DMS153 (cell line): ENCODE measurements around the gene RASSF10.

ENCODE experiments used
- DNase-seq: peaks from one replicate; lab custom pipeline; 2025; lab: John Stamatoyannopoulos, UW

RASSF10 gene

DNA sequence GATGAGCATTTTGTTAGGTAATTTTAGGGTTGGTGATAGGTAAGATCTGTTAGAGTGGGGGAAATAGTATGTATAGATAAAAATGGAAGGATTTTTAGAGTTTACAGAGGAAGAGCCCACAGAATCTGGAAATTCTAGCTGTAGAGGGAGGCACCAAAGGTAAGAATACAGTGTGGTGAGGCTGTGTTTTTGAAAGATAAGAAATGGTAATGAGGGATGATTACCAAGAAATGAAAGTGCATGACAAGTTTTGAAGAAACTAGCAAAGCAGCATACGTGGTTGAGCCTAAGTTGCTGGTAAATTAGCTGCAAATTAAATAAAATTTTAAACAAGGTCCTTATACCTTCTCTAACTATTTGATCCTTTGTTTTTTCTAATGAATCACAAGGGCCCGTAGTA, 14.6 kb upstream of the RASSF10 start:
- DNase-seq = no peak

DNA sequence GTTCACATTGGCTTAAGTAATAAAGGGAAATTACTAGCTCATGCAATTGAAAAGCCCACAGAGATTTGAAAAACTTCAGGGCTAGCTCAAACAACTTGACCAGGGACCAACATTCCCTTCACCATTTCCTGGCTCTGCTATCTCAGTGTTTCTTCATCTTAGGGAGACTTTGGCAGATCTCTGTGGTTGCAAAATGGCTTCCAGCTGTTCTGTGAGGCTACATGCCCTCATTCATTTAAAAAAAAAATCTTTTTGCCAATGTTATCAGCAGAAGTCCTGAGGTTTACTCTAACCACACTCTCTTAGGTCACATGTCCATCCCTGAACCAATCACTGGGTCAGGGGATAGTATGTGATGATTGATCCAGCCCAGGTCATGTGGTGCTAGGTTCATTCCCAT, 13.9 kb upstream of the RASSF10 start:
- no peak for DNase-seq

DNA sequence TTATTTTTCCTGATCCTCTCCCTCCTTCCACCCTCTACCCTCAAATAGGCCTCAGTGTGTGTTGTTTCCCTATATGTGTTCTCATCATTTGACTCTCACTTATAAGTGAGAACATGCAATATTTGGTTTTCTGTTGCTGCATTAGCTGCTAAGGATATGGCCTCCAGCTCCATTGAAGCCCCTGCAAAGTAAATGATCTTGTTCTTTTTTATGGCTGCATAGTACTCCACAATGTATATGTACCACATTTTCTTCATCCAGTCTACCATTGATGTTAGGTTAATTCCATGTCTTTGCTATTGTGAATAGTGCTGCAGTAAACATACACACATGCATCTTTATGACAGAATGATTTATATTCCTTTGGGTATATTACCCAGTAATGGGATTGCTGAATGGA, 13.3 kb upstream of the RASSF10 start:
- no peak for DNase-seq

DNA sequence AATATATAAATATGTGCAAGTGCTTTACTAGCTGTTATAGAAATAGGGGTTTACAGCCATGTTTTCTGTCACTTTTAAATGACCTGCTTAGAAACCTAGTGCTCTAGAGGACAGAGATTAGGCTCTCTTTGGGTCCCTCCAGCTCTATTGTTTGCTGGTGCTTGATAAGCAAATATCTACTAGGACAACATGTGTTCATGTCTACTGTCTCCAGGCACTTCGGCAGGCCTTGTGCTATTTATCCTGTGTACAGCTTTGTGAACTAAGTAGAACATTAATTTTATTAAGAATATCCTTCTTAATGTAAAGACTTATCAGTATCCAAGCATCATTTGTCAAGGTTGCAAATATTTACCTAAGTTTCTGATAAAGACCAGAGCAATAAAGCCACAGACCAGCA, 11.9 kb upstream of the RASSF10 start:
- no peak for DNase-seq

DNA sequence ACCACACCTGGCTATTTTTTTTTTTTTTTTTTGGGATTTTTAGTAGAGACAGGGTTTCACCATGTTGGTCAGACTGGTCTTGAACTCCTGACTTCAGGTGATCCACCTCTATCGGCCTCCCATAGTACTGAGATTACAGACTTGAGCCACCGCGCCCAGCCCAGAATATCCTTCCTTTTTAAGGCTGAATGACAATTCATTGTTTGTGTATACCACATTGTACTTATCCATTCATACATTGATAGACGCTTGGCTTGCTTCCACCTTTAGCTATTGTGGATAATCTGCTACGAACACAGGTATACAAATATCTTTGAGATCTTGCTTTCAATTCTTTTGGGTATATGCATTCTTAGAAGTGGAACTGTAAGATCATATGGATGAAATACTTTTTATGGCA, 10.8 kb upstream of the RASSF10 start:
- no peak for DNase-seq

DNA sequence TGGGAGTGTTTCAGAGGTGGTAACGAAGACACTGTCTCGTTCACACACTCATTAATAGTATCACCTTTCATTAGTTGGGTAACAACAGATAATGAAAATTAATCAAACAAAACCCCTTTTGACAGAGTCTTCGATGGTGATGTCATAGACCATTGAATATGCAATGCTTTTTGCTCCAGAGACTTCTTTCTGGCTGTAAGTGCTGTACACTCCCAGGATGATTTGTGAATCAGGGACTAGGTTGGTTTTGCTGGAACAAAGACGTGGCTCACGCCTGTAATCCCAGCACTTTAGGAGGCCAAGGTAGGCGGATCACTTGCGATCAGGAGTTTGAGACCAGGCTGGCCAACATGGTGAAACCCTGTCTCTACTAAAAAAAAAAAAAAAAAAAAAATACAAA, 9.5 kb upstream of the RASSF10 start:
- no peak for DNase-seq

DNA sequence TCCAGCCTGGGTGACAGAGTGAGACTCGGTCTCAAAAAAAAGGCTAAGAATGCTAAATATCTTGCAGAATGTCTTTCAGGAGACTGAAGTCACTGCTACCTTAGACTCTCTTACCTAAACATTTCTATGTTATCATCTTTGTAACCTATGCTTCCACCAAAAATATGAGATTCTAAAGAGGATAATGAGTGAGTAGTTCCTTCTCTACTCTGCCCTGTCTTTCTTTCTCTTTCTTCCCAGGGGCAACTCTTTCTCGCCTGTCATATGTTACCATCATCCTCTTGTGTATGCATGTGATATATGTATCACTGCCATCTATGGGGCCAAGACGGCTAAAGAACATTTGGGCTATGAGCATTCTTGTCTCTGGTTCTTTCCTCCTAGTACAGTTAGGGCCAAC, 9.0 kb upstream of the RASSF10 start:
- no peak for DNase-seq

DNA sequence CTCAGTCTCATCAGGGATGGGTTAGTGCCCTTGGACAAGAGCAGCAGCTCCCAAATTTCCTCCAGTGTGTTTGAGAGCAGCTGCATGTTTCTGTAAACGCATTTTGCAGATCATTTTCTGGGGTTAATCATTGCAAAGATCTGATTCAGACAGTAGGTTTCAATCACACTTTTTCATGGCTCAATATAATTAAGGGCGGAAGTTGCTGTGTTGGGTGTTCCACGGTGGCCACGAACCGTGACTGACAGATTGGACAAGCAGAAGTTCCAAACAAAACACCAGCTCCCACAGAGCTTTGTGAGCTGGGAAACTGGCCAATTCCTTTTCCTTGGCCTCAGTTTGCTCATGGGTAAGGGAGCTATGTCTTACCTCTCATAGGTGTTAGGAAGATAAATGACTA, 8.4 kb upstream of the RASSF10 start:
- DNase-seq = no peak

DNA sequence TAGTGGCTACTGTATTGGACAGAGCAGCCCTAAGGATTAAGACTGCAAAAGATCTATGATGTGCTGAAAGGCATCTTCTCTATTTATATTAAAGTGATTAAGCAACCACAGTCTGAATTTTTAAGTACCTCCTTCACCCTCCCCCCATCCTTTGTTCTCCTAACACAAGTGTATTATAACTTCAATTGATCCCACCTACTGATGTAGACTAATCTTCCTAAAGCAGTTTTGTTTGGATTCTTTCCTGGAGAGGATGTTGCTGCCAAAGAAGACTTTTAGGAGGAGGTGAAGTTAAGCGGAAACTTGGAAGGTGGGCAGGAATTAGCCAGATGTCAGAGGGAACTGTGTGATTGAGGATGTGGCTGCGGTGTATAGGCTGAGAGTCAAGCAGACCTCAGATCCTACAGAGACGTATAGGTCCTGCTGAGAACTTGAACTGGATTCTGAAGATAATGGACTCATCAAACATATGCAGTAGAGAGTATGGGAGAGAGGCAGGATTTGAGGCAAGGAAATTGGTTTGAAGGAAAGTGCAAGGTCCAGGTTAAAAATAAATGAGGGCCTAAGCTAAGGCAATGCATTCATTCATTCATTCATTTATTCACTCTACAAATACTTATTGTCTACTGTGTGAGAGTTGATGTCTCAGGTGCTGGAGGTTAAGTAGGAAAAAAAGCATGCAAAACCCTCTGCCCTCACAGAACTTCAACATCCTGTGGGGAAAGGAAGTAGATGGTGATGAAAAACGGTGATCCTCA, 5.2 kb upstream of the RASSF10 start:
- no peak for DNase-seq

DNA sequence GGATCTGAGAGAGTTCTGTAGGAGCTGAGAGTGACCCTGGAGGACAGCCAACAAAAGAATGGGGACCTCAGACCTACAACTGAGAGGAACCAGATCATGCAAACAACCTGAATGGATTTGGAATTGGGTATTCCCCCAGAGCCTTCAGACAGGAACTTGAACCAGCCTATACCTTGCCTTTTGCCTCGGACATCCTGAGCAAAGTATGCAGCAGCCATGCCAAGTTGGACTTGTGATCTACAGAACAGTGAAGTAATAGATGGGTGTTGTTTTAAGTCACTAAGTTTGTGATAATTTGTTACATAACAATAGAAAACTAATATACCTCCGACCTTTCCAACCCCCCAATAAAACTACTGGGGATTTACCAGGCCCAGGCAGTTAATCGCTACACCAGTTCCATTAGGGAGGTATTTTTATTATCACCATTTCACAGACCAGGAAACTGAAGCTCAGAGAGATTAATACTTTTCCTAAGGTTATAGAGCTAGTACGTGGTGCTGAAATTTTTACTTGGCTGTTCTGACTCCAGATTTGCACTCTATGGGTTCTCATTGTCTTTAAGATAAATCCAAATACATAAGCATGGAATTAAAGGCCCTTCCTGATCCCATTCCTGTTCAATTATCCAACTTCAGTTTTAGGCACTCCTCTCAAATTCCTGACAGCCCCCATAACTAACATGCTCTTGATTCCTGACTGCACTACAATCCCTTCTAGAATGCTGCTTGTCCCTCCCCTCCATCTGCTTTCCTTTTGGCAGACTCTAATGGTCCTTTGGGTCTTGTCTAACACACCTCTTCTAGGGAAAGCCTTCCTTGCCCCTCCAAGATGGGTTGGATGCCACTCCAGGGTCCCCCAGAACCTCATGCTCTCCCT, 1.7 kb upstream of the RASSF10 start:
- DNase-seq = no peak

DNA sequence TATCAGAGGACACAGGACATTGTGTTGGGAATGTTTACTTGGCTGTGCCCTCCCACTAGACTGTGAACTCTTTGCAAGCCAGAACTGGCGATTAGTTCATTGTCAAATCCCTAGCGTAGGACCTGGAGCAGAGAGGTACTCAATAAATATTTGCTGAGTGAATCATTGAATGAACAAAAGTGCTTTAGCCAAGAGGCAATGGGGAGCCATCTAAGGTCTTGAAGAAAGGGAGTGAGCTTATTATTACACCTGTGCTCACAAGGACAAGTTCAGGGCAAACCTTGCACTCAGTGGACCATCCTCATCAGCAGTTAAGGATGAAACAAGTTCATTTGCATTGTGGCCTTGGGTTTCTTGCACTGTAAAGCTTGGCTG, 1.1 kb upstream of the RASSF10 start:
- DNase-seq = peak; percentile 62

DNA sequence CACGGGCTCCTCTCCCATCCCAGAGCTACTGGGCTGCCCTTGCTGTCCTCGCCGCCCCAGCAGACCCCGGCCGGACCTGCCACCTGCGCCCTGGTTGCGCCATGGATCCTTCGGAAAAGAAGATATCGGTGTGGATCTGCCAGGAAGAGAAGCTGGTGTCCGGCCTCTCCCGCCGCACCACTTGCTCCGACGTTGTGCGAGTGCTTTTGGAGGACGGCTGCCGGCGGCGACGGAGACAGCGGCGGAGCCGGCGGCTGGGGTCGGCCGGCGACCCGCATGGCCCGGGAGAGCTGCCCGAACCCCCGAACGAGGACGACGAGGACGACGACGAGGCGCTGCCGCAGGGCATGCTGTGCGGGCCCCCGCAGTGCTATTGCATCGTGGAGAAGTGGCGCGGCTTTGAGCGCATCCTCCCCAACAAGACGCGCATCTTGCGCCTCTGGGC, 382 bp downstream of the RASSF10 start:
- DNase-seq = no peak

DNA sequence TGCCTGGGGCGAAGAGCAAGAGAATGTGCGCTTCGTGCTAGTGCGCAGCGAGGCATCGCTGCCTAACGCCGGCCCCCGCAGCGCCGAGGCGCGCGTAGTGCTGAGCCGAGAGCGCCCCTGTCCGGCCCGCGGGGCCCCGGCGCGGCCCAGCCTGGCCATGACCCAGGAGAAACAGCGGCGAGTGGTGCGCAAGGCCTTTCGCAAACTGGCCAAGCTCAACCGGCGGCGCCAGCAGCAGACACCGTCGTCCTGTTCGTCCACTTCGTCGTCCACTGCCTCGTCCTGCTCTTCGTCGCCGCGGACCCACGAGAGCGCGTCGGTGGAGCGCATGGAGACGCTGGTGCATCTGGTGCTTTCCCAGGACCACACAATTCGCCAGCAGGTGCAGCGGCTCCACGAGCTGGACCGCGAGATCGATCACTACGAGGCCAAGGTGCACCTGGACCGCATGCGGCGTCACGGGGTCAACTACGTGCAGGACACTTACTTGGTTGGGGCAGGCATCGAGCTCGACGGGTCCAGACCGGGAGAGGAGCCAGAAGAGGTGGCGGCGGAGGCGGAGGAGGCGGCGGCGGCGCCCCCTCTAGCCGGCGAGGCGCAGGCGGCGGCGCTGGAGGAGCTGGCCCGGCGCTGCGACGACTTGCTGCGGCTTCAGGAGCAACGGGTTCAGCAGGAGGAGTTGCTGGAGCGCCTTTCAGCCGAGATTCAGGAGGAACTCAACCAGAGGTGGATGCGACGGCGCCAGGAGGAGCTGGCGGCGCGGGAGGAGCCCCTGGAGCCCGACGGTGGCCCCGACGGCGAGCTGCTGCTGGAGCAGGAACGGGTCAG, 1.0 kb downstream of the RASSF10 start:
- DNase-seq = peak; percentile 17

DNA sequence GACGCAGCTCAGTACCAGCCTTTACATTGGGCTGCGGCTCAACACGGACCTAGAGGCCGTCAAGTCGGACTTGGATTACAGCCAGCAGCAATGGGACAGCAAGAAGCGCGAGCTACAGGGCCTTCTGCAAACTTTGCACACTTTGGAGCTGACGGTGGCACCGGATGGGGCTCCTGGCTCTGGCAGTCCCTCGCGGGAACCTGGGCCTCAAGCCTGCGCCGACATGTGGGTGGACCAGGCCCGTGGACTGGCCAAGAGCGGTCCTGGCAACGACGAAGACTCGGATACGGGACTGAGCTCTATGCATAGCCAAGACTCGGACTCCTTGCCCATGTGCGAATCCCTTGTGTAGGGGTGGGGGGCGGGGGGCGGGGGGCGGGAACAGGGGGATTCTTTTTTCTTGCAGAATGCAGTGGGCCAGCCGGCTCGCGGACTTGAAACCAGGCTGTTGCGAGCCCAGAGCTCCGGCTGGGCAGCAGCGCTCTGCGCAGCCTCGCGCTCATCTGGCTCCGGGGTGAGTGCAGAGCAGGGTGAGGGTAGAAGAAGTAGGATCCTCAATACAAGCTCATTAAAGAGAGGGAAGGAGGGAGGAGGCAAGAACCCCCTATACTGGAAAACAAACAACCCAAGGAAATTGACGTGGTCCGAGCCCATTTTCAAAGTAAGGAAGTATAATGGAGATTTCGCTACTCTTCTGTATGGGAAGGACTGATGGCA, 1.8 kb downstream of the RASSF10 start:
- no peak for DNase-seq

DNA sequence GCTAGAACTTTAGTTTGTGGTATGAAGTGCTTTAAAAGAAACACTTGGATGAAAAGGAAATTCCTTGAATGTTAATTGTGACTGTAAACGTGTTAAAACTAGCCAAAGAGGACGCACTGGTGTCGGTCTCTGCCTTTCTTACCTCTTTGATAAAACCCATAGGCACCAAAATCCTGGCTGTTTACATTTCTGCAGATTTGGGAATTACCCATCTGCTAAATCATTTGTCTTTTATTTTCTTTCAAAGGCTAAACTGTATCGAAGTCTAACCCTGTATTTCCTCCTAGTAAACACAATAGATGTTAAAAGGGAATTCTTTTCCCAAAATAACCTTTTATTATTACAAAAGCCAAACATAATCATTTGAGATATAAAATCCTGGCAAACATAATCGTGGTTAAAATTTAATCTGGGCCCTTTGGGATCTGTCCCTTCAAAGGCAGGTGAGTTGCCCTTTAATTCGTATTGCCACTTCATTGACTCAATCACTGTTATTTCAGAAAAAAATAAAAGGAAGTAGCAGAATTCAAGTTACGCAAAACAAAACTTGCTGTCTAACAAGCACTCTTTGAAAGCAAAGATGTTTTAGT, 2.4 kb downstream of the RASSF10 start:
- no peak for DNase-seq

DNA sequence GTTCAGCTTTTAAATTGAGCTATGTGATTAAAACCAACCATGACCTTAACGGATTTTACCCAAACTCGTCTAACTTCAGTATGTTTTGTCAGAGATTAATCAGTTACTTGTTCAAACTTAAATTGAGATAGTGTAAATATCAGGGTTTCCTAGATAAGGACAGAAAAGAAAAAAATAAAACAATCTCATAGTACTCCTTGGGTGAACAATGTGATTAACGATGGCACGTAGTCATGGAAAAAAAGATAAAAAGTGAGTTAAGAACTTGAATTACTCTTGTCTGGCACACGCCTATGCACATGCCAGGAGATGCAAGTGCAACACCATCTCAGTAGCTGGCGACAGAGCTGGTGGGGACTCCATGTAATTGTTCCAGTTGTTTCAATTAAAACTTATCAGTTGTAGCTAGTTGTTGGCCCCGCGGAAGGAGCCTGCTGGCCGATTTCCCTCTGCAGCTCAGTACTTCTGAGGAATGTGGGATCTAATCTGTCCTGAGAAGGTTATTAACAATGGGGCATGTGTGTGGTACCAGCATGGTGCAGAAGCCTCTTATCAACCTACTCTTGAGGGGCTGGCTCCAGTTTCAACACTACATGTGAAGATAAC, 3.0 kb downstream of the RASSF10 start:
- DNase-seq = no peak

DNA sequence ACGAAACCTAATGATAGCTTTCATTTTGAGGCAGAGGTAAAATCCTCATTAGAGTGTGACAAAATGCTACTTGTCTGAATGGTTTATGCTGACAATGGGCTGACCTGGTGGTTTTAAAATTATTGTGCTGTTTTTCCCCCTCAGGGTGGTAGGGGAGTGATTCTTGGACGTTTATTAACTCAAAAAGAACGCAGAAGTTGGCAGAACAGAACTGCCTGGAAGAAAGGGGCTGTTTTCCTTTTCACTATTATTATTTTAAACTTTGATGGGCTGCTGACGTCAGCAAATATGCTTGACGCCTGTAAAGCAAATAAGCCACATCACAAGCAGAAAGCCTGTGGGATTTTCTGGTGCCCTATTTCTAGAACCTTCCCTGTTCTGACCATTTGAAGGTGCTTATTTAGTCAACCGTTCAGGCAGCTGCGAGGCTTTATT, 4.0 kb downstream of the RASSF10 start:
- no peak for DNase-seq

DNA sequence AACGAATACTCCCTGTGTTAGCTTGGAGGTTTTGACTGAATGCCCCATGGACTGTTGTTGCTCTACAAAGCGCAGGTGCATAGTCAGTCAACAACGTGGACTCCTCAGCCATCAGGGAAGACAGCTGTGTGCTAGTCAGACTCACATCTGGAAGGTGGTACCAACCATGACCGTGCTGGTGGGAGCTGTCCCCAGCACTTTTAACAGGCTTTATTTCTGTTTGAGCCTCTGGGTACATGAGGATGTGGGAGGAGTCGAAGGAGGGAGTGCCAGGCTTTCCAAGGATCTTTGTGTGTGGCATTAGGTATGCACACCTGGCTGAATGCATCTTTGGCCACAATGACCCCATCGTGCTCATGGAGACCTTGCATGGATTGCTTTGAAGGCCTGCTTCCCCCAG, 6.6 kb downstream of the RASSF10 start:
- DNase-seq = no peak

DNA sequence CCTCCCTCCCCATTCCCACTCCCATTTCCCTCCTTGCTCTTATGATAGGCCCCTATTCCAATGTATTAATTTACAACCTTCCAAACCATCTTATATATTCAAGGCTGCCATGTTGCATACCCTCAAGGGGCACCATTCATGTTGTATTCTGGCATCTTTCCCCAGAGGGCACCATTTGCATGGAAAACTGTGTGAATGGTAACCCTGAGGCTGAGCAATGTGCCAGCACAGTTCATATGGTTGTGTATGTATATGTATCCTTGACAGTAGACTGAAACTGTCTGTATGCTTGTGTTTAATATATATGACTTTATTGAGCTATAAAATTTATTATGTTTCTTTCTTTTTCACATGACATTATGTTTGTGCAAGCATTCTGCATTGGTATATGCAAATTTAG, 7.3 kb downstream of the RASSF10 start:
- DNase-seq = peak; percentile 46

DNA sequence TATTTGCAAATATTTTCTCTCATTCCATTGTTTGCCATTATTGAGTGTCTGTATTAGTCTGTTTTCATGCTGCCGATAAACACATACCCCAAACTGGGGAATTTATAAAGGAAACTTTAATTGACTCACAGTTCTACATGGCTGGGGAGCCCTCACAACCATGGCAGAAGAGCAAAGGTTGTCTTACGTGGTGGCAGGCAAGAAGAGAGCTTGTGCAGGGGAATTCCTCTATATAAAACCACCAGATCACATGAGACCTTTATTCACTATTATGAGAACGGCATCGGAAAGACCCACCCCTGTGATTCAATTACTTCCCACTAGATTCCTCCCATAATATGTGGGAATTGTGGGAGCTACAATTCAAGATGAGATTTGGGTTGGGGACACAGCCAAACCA, 10.2 kb downstream of the RASSF10 start:
- no peak for DNase-seq

DNA sequence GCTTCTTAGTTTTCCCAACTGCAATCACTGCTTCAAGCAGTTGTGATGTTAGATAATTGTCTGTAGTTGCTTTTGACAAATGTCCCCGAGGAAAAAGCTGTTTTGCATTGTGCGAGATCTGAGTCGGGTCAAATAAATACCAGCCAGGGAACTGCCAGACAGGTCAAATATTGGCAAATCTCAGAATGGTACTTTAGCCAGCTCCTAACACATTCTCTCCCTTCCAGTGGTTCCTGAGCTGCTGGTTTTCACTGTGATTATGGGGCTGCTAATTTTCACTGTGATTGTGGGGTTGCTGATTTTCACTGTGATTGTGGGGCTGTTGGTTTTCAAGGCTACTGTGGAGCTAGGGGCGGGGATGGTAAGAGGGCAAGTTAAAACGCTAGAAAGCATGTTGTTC, 14.3 kb downstream of the RASSF10 start:
- DNase-seq = no peak
